Ishikawa (cell line): Measurements from ENCODE around the gene AOC3.

Source experiments
- CEBPB ChIP-seq: IDR thresholded peaks from 2 replicates; pipeline ENCODE4 v1.6.1; 2012
- CREB1 ChIP-seq: IDR thresholded peaks from 2 replicates; pipeline ENCODE4 v1.6.1; 2012; ENCODE audit warnings: low read depth
- EGR1 ChIP-seq: IDR thresholded peaks from 2 replicates; pipeline ENCODE4 v1.6.1; 2012
- EP300 ChIP-seq: IDR thresholded peaks from 2 replicates; pipeline ENCODE4 v1.6.1; 2012; ENCODE audit warnings: borderline replicate concordance
- FOXM1 ChIP-seq: IDR thresholded peaks from 2 replicates; pipeline ENCODE4 v1.6.1; 2012; ENCODE audit warnings: low read depth, borderline replicate concordance
- RAD21 ChIP-seq: IDR thresholded peaks from 2 replicates; pipeline ENCODE4 v1.6.1; 2012; ENCODE audit warnings: low read depth
- TCF12 ChIP-seq: IDR thresholded peaks from 2 replicates; pipeline ENCODE4 v1.6.1; 2012; ENCODE audit warnings: low read depth
- YY1 ChIP-seq: IDR thresholded peaks from 2 replicates; pipeline ENCODE4 v1.6.1; 2012; ENCODE audit warnings: low read depth
- ZBTB7A ChIP-seq: IDR thresholded peaks from 2 replicates; pipeline ENCODE4 v1.6.1; 2012; ENCODE audit warnings: low read depth
- TF ChIP-seq, protein P1 (sequence below): IDR thresholded peaks from 2 replicates; pipeline ENCODE4 v1.6.1; 2012; ENCODE audit warnings: low read depth, mild to moderate bottlenecking
- TF ChIP-seq, protein P2 (sequence below): IDR thresholded peaks from 2 replicates; pipeline ENCODE4 v1.6.1; 2012

GRCh38 chr17:42803074-42803883 is 47.7 kb upstream of the AOC3 start:
- TF ChIP-seq, protein P1, sequence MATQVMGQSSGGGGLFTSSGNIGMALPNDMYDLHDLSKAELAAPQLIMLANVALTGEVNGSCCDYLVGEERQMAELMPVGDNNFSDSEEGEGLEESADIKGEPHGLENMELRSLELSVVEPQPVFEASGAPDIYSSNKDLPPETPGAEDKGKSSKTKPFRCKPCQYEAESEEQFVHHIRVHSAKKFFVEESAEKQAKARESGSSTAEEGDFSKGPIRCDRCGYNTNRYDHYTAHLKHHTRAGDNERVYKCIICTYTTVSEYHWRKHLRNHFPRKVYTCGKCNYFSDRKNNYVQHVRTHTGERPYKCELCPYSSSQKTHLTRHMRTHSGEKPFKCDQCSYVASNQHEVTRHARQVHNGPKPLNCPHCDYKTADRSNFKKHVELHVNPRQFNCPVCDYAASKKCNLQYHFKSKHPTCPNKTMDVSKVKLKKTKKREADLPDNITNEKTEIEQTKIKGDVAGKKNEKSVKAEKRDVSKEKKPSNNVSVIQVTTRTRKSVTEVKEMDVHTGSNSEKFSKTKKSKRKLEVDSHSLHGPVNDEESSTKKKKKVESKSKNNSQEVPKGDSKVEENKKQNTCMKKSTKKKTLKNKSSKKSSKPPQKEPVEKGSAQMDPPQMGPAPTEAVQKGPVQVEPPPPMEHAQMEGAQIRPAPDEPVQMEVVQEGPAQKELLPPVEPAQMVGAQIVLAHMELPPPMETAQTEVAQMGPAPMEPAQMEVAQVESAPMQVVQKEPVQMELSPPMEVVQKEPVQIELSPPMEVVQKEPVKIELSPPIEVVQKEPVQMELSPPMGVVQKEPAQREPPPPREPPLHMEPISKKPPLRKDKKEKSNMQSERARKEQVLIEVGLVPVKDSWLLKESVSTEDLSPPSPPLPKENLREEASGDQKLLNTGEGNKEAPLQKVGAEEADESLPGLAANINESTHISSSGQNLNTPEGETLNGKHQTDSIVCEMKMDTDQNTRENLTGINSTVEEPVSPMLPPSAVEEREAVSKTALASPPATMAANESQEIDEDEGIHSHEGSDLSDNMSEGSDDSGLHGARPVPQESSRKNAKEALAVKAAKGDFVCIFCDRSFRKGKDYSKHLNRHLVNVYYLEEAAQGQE, result no peak
- no peak for TF ChIP-seq EP300
- TF ChIP-seq RAD21, result no peak
- TF ChIP-seq TCF12, result no peak
- TF ChIP-seq CEBPB, result no peak
- TF ChIP-seq EGR1, result no peak
- no peak for TF ChIP-seq ZBTB7A
- TF ChIP-seq FOXM1, result no peak
- TF ChIP-seq, protein P2, sequence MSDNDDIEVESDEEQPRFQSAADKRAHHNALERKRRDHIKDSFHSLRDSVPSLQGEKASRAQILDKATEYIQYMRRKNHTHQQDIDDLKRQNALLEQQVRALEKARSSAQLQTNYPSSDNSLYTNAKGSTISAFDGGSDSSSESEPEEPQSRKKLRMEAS, result no peak
- TF ChIP-seq YY1, result no peak
- TF ChIP-seq CREB1, result no peak
